Left ventricle myocardium inferior (tissue), 1 donor: ENCODE data around the gene TLCD3A. TPM values are rescaled to one million over a fixed set of nuclear protein-coding genes. Genes with fewer than 3 reads are reported as not detected.
"Not testable (repeated sequence)": the region's sequence is repeated elsewhere in the genome, so short reads cannot be mapped to it uniquely, and the experiment has no call there.

ENCODE experiments used
- DNase-seq: peaks from one replicate; pipeline ENCODE4 v3.0.0-alpha.2; 2020
- H3K27ac ChIP-seq: fragments of 200-600 bp; replicated peaks from 2 replicates; pipeline ENCODE4 v1.8.0; 2021
- H3K27me3 ChIP-seq: fragments of 200-600 bp; 2 replicates; pipeline ENCODE4 v1.8.0; 2021; ENCODE audit warnings: low read depth
- H3K36me3 ChIP-seq: fragments of 200-600 bp; 2 replicates; pipeline ENCODE4 v1.8.0; 2021
- H3K4me1 ChIP-seq: fragments of 200-600 bp; 2 replicates; pipeline ENCODE4 v1.8.0; 2021
- H3K4me3 ChIP-seq: fragments of 200-600 bp; 2 replicates; pipeline ENCODE4 v1.8.0; 2021; ENCODE audit warnings: mild to moderate bottlenecking, moderate library complexity
- H3K9me3 ChIP-seq: fragments of 200-600 bp; replicated peaks from 2 replicates; pipeline ENCODE4 v1.8.0; 2021
- CTCF ChIP-seq: fragments of 200-600 bp; IDR thresholded peaks from 2 replicates; pipeline ENCODE4 v1.8.0; 2021; ENCODE audit warnings: antibody characterized with exemption, mild to moderate bottlenecking, borderline replicate concordance
- intact Hi-C: fragments of 100-400 bp; cut with micrococcal nuclease; formaldehyde crosslinking; loops from one replicate; pipeline ENCODE4 v1.11.0; 2022
- total RNA-seq: library from RNA; stranded (reverse); fragmentation: NEBNext Ultra II Directional; extraction: Animal tissue kit (Norgen Biotek cat#: 25700); gene quantifications from one replicate; pipeline ENCODE4 v1.2.1, GENCODE V29; 2021
- donor health status: DM: no; HTN: yes; CAD: no; lungs with severe emphysema.

Gene TLCD3A
- total RNA-seq, 1 donor from 2014 or later, result 1.5 TPM

- no peak for TF ChIP-seq CTCF
- H3K4me3 ChIP-seq, result no peak overlapping the region
- peaks cover 55% of the 10 kb centered on the region for H3K36me3 ChIP-seq
- intact Hi-C loops, result no loop called here
- no peak overlapping the region for H3K27ac ChIP-seq
- H3K4me1 ChIP-seq, result peaks cover 5% of the 10 kb centered on the region
- H3K9me3 ChIP-seq, result no peaks in the 10 kb centered on the region
- no peaks in the 10 kb centered on the region for H3K27me3 ChIP-seq
- no peak for DNase-seq
Observed at GRCh38 chr17:789160-789840, 56.9 kb downstream of the TLCD3A start.

- H3K4me1 ChIP-seq, H3K9me3 ChIP-seq, H3K27me3 ChIP-seq, H3K4me3 ChIP-seq: not testable (repeated sequence)
- Histone ChIP-seq H3K36me3 (peaks cover 51% of the 10 kb centered on the region), H3K27ac (peak overlapping the region; percentile 11)
- intact Hi-C loops, result loop anchor here (10.0 kb wide), 1 partner anchor 85 kb away; no protein-coding TSS in a partner anchor
- peak; percentile 36 for DNase-seq
Observed at GRCh38 chr17:789931-790873, 57.8 kb downstream of the TLCD3A start.

DNA sequence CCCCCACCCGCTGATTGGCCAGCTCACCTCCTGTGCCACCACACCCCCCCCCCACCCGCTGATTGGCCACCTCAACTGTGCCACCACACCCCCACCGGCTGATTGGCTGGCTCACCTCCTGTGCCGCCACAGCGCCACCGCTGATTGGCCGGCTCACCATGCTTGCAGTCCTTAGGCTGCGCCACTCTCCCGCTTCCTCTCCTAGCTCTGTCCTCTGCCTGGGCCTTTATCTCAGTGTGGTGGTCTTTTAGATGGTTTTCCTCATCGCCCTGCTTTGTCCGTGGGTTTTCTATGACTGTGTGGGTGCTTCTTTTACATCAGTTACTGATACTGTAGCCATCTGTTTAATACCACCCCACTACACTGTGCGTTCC lies 58.5 kb downstream of the TLCD3A start:
- not testable (repeated sequence) for H3K9me3 ChIP-seq, H3K27me3 ChIP-seq, DNase-seq, H3K27ac ChIP-seq
- intact Hi-C loops, result loop anchor here (10.0 kb wide), 1 partner anchor 84 kb away; no protein-coding TSS in a partner anchor
- peak overlapping the region; percentile 18 for H3K4me3 ChIP-seq
- H3K36me3 ChIP-seq, result peaks cover 46% of the 10 kb centered on the region
- H3K4me1 ChIP-seq, result peaks cover 15% of the 10 kb centered on the region

GRCh38 chr17:791829-792228 lies 59.4 kb downstream of the TLCD3A start:
- Histone ChIP-seq H3K4me1 (peaks cover 16% of the 10 kb centered on the region), H3K36me3 (peaks cover 42% of the 10 kb centered on the region), H3K27me3 (no peaks in the 10 kb centered on the region), H3K9me3 (no peaks in the 10 kb centered on the region), H3K27ac (no peak overlapping the region), H3K4me3 (no peak overlapping the region)
- intact Hi-C loops, result loop anchor here (10.0 kb wide), 1 partner anchor 83 kb away; no protein-coding TSS in a partner anchor
- TF ChIP-seq CTCF, result no peak
- no peak for DNase-seq

- intact Hi-C loops, result loop anchor here (10.0 kb wide), 1 partner anchor 83 kb away; no protein-coding TSS in a partner anchor
- H3K9me3 ChIP-seq, result no peaks in the 10 kb centered on the region
- peaks cover 42% of the 10 kb centered on the region for H3K36me3 ChIP-seq
- H3K27me3 ChIP-seq, result no peaks in the 10 kb centered on the region
- H3K27ac ChIP-seq, result no peak overlapping the region
- DNase-seq, result no peak
- no peak for TF ChIP-seq CTCF
- H3K4me3 ChIP-seq, result no peak overlapping the region
- peaks cover 16% of the 10 kb centered on the region for H3K4me1 ChIP-seq
Observed at GRCh38 chr17:792277-792676, 59.9 kb downstream of the TLCD3A start.

Other genes starting within 250 kb of the TLCD3A start
- 30.7 TPM for gene VPS53, start 17.8 kb upstream of the TLCD3A start, total RNA-seq
- gene GEMIN4, start 19.7 kb downstream of the TLCD3A start, total RNA-seq, result 11.1 TPM
- 26.5 TPM for gene GLOD4, start 49.7 kb downstream of the TLCD3A start, total RNA-seq
- gene MRM3, start 49.8 kb downstream of the TLCD3A start, total RNA-seq, result 18.7 TPM
- gene NXN, start 247.2 kb downstream of the TLCD3A start, total RNA-seq, result 13.8 TPM